ENCODE measurements around the gene EPS15.
"Not testable (repeated sequence)": the region's sequence is repeated elsewhere in the genome, so short reads cannot be mapped to it uniquely, and the experiment has no call there.

The EPS15 gene

GRCh38 chr1:51506537-51506936 lies 12.5 kb downstream of the EPS15 start:
- TF ChIP-seq BACH2 (CRISPR knock-in tag; IDR thresholded peaks at IDR 0.05; ENCODE audit: borderline replicate concordance), result no peak
- peak; percentile 53 for TF ChIP-seq ISL1 (CRISPR knock-in tag; IDR thresholded peaks at IDR 0.05)
- peak; percentile 99 for ATAC-seq

GRCh38 chr1:51504806-51505525 lies 14.1 kb downstream of the EPS15 start:
- TF ChIP-seq ZNF565 (CRISPR knock-in tag; conservative IDR thresholded peaks at IDR 0.05; ENCODE audit: low read depth) (no peak), OSR1 (CRISPR knock-in tag; IDR thresholded peaks at IDR 0.05) (no peak), CSRNP3 (CRISPR knock-in tag; IDR thresholded peaks at IDR 0.05) (no peak), BACH2 (CRISPR knock-in tag; IDR thresholded peaks at IDR 0.05; ENCODE audit: borderline replicate concordance) (no peak), PPARA (CRISPR knock-in tag; IDR thresholded peaks at IDR 0.05; ENCODE audit: borderline replicate concordance) (no peak), TCF4 (CRISPR knock-in tag; IDR thresholded peaks at IDR 0.05; ENCODE audit: borderline replicate concordance) (no peak), ZFP30 (CRISPR knock-in tag; IDR thresholded peaks at IDR 0.05) (no peak), RARB (CRISPR knock-in tag; IDR thresholded peaks at IDR 0.05) (no peak), ESRRG (CRISPR knock-in tag; IDR thresholded peaks at IDR 0.05) (no peak), TSHZ2 (CRISPR knock-in tag; IDR thresholded peaks at IDR 0.05) (no peak), ZNF70 (CRISPR knock-in tag; IDR thresholded peaks at IDR 0.05) (no peak), ARNTL (CRISPR knock-in tag; IDR thresholded peaks at IDR 0.05; ENCODE audit: borderline replicate concordance, low read depth) (no peak), TOX (CRISPR knock-in tag; IDR thresholded peaks at IDR 0.05; ENCODE audit: borderline replicate concordance) (no peak), SNAI2 (CRISPR knock-in tag; IDR thresholded peaks at IDR 0.05) (no peak), ISL1 (CRISPR knock-in tag; IDR thresholded peaks at IDR 0.05) (no peak), ZNF8 (CRISPR knock-in tag; IDR thresholded peaks at IDR 0.05) (no peak), CSDC2 (CRISPR knock-in tag; IDR thresholded peaks at IDR 0.05) (no peak)
- no peak for ATAC-seq

GRCh38 chr1:51501218-51501630 lies 17.8 kb downstream of the EPS15 start:
- not testable (repeated sequence) for ATAC-seq

- no peak for ATAC-seq
- TF ChIP-seq ARNTL (CRISPR knock-in tag; IDR thresholded peaks at IDR 0.05; ENCODE audit: borderline replicate concordance, low read depth), result no peak
Measured at GRCh38 chr1:51499694-51500093, 19.4 kb downstream of the EPS15 start.

GRCh38 chr1:51498924-51499323 lies 20.1 kb downstream of the EPS15 start:
- no peak for ATAC-seq
- TF ChIP-seq POU6F1 (CRISPR knock-in tag; IDR thresholded peaks at IDR 0.05; ENCODE audit: borderline replicate concordance, low read depth) (no peak), ZNF565 (CRISPR knock-in tag; conservative IDR thresholded peaks at IDR 0.05; ENCODE audit: low read depth) (no peak), PPARA (CRISPR knock-in tag; IDR thresholded peaks at IDR 0.05; ENCODE audit: borderline replicate concordance) (no peak), ZC3H10 (CRISPR knock-in tag; IDR thresholded peaks at IDR 0.05) (no peak), GLIS3 (CRISPR knock-in tag; IDR thresholded peaks at IDR 0.05) (no peak), ESRRG (CRISPR knock-in tag; IDR thresholded peaks at IDR 0.05) (no peak), RARB (CRISPR knock-in tag; IDR thresholded peaks at IDR 0.05) (no peak), TCF4 (CRISPR knock-in tag; IDR thresholded peaks at IDR 0.05; ENCODE audit: borderline replicate concordance) (no peak), ZFP30 (CRISPR knock-in tag; IDR thresholded peaks at IDR 0.05) (no peak), ZNF70 (CRISPR knock-in tag; IDR thresholded peaks at IDR 0.05) (no peak), CSRNP3 (CRISPR knock-in tag; IDR thresholded peaks at IDR 0.05) (no peak)
